Hepatocyte (in vitro differentiated cells): Measurements from ENCODE around the gene ELF5.

Source experiments
- CTCF ChIP-seq: fragments of 200-600 bp; sonication (generic); IDR thresholded peaks from 2 replicates; pipeline ENCODE4 v1.5.1; 2016; ENCODE audit warnings: antibody characterized with exemption, mild to moderate bottlenecking; ENCODE audit not compliant: poor library complexity
- EZH2 ChIP-seq: fragments of 200-600 bp; sonication (generic); IDR thresholded peaks from 2 replicates; pipeline ENCODE4 v1.6.1; 2016; ENCODE audit warnings: antibody characterized with exemption, mild to moderate bottlenecking, borderline replicate concordance
- EZH2phosphoT487 ChIP-seq: fragments of 200-600 bp; sonication (generic); IDR thresholded peaks from one replicate; pipeline ENCODE4 v1.6.1; 2018; ENCODE audit warnings: antibody characterized with exemption, mild to moderate bottlenecking, low read depth, moderate library complexity; ENCODE audit not compliant: unreplicated experiment, severe bottlenecking

DNA sequence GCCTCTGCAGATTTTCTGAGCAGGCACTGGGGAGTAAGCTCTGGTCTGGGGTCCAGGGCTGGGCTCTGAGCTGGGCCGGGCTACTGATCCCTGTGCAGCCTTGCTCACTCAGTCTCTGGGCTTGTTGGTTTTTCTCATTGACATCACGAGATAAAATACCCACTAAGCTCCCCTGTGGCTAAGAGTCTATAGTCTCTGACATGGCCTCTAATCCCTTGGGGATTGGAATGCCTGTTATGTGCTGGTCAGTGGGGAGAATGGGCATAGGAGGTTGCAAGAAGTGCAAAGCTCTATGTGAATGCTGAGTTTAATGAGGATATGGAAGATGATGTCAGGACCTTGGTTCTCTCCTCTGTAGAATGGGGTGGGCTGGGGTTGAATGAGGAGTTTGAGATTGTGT is 23.3 kb downstream of the ELF5 start:
- TF ChIP-seq CTCF, result no peak
- TF ChIP-seq EZH2, result no peak
- no peak for TF ChIP-seq EZH2phosphoT487
